WTC11 (cell line): ENCODE measurements around the gene RPTOR. TPM values are rescaled to one million over a fixed set of nuclear protein-coding genes. Genes with fewer than 3 reads are reported as not detected.

Source experiments
- ATAC-seq: fragments of 200-7000 bp; cut with Tn5 transposase; 2 replicates; pipeline ENCODE4 v1.10.0; 2021; ENCODE audit warnings: mild to moderate bottlenecking, moderate library complexity
- CTCF ChIA-PET: fragments of 300-600 bp; sonication (Branson Sonifier 250); formaldehyde crosslinking; loops from one replicate; lab custom pipeline; 2021; ENCODE audit warnings: antibody characterized with exemption; lab: Charles Lee
- POLR2A ChIA-PET: fragments of 350-600 bp; sonication (Branson Sonifier 250); formaldehyde crosslinking; loops from one replicate; lab custom pipeline; 2021; ENCODE audit warnings: antibody characterized with exemption; lab: Charles Lee
- DNase-seq: peaks from one replicate; pipeline ENCODE4 v3.0.0; 2021; ENCODE audit warnings: low spot score
- H3K27ac Mint-ChIP-seq: 2 replicates; pipeline ENCODE4 v1.8.0; 2021; ENCODE audit warnings: mixed read lengths
- H3K27me3 Mint-ChIP-seq: 2 replicates; pipeline ENCODE4 v1.8.0; 2021; ENCODE audit warnings: low read depth, mild to moderate bottlenecking, moderate library complexity, mixed read lengths
- H3K36me3 Mint-ChIP-seq: 2 replicates; pipeline ENCODE4 v1.8.0; 2021; ENCODE audit warnings: mixed read lengths
- H3K4me1 Mint-ChIP-seq: 2 replicates; pipeline ENCODE4 v1.8.0; 2022; ENCODE audit warnings: mixed read lengths
- H3K4me3 Mint-ChIP-seq: 2 replicates; pipeline ENCODE4 v1.8.0; 2021; ENCODE audit warnings: mild to moderate bottlenecking, moderate library complexity, mixed read lengths
- H3K9me3 Mint-ChIP-seq: 2 replicates; pipeline ENCODE4 v1.8.0; 2021; ENCODE audit warnings: mixed read lengths
- FOXP1 ChIP-seq: sonication (generic); formaldehyde crosslinking; IDR thresholded peaks from 2 replicates; pipeline ENCODE4 v1.8.0; 2022; ENCODE audit warnings: missing genetic modification reagents, mild to moderate bottlenecking, moderate library complexity, borderline replicate concordance
- GTF2I ChIP-seq: fragments of 250-450 bp; sonication (Bioruptor Pico); conservative IDR thresholded peaks from 2 replicates; pipeline ENCODE4 v1.4.0; 2021; ENCODE audit warnings: mild to moderate bottlenecking
- JAZF1 ChIP-seq: fragments of 250-450 bp; sonication (Bioruptor Pico); IDR thresholded peaks from 2 replicates; pipeline ENCODE4 v1.9.0; 2021; ENCODE audit warnings: moderate library complexity, mild to moderate bottlenecking, inconsistent platforms
- NFATC4 ChIP-seq: fragments of 250-450 bp; sonication (Bioruptor Pico); IDR thresholded peaks from 2 replicates; pipeline ENCODE4 v1.9.0; 2021; ENCODE audit warnings: mild to moderate bottlenecking
- NFYB ChIP-seq: sonication (generic); formaldehyde crosslinking; conservative IDR thresholded peaks from 2 replicates; pipeline ENCODE4 v1.8.0; 2022; ENCODE audit warnings: low read depth, missing genetic modification reagents
- NR2C2 ChIP-seq: sonication (generic); formaldehyde crosslinking; IDR thresholded peaks from 2 replicates; pipeline ENCODE4 v1.8.0; 2022; ENCODE audit warnings: mild to moderate bottlenecking, missing genetic modification reagents
- SMAD4 ChIP-seq: sonication (generic); formaldehyde crosslinking; IDR thresholded peaks from 2 replicates; pipeline ENCODE4 v1.8.0; 2022; ENCODE audit warnings: mild to moderate bottlenecking, missing genetic modification reagents
- SP1 ChIP-seq: sonication (generic); formaldehyde crosslinking; conservative IDR thresholded peaks from 2 replicates; pipeline ENCODE4 v1.8.1; 2022; ENCODE audit warnings: missing genetic modification reagents
- TEAD1 ChIP-seq: sonication (generic); formaldehyde crosslinking; IDR thresholded peaks from 2 replicates; pipeline ENCODE4 v1.8.0; 2022; ENCODE audit warnings: mild to moderate bottlenecking, missing genetic modification reagents
- TP53 ChIP-seq: sonication (generic); formaldehyde crosslinking; IDR thresholded peaks from 2 replicates; pipeline ENCODE4 v1.8.1; 2023; ENCODE audit warnings: mild to moderate bottlenecking, missing genetic modification reagents
- ZNF138 ChIP-seq: sonication (generic); formaldehyde crosslinking; conservative IDR thresholded peaks from 2 replicates; pipeline ENCODE4 v1.8.1; 2022; ENCODE audit warnings: mild to moderate bottlenecking, moderate library complexity, missing genetic modification reagents
- ZNF263 ChIP-seq: sonication (generic); formaldehyde crosslinking; IDR thresholded peaks from 2 replicates; pipeline ENCODE4 v1.8.1; 2022; ENCODE audit warnings: low read depth, mild to moderate bottlenecking, moderate library complexity, missing genetic modification reagents
- ZNF396 ChIP-seq: fragments of 250-450 bp; sonication (Bioruptor Pico); IDR thresholded peaks from 2 replicates; pipeline ENCODE4 v1.8.0; 2021; ENCODE audit warnings: mild to moderate bottlenecking, moderate library complexity, borderline replicate concordance
- total RNA-seq: library from RNA; stranded (reverse); gene quantifications from 3 replicates; pipeline ENCODE4 v1.2.3, GENCODE V29; 2021
- TF ChIP-seq, protein P1 (sequence below): fragments of 250-450 bp; sonication (Bioruptor Pico); IDR thresholded peaks from 2 replicates; pipeline ENCODE4 v1.9.0; 2021; ENCODE audit warnings: mild to moderate bottlenecking
- TF ChIP-seq, protein P2 (sequence below): sonication (generic); formaldehyde crosslinking; IDR thresholded peaks from 2 replicates; pipeline ENCODE4 v1.8.0; 2023; ENCODE audit warnings: missing genetic modification reagents
- TF ChIP-seq, protein P3 (sequence below): fragments of 250-450 bp; sonication (Bioruptor Pico); IDR thresholded peaks from 2 replicates; pipeline ENCODE4 v2.1.2; 2022; ENCODE audit warnings: mild to moderate bottlenecking, moderate library complexity
- TF ChIP-seq, protein P4 (sequence below): sonication (generic); formaldehyde crosslinking; IDR thresholded peaks from 2 replicates; pipeline ENCODE4 v1.8.1; 2022; ENCODE audit warnings: mild to moderate bottlenecking, moderate library complexity, missing genetic modification reagents
- TF ChIP-seq, protein P5 (sequence below): sonication (generic); formaldehyde crosslinking; IDR thresholded peaks from 2 replicates; pipeline ENCODE4 v1.8.0; 2023; ENCODE audit warnings: mild to moderate bottlenecking, missing genetic modification reagents
- TF ChIP-seq, protein P6 (sequence below): fragments of 200-600 bp; IDR thresholded peaks from 2 replicates; pipeline ENCODE4 v1.8.0; 2022; ENCODE audit warnings: antibody characterized with exemption
- TF ChIP-seq, protein P7 (sequence below): sonication (generic); formaldehyde crosslinking; IDR thresholded peaks from 2 replicates; pipeline ENCODE4 v1.8.0; 2022; ENCODE audit warnings: mild to moderate bottlenecking, missing genetic modification reagents

The RPTOR gene
- total RNA-seq, 1 experiment from 2014 or later: 41.0 TPM

DNA sequence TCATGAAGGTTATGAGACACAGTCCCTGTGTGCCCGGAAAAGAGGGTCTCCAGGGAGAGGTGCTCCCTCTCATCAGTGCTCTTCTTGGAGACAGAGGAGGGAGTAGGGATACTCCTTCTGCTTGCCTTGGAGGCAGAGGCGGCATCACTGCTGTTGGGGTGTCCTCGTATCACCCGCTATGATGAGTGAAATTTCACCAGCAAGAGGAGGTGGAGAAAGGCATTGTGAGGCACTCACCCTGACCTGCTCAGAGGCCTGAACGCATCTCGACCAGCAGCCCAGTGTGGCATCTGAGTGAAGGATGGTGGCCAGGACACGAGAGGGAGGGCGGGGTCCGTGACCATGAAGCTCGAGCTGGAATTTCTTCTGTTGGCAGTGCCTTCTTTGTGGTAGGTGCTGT is 224.9 kb downstream of the RPTOR start (continued):
- no peak for TF ChIP-seq ZNF138 (CRISPR knock-in tag)
- TF ChIP-seq, all 79 proteins: peak for 0

DNA sequence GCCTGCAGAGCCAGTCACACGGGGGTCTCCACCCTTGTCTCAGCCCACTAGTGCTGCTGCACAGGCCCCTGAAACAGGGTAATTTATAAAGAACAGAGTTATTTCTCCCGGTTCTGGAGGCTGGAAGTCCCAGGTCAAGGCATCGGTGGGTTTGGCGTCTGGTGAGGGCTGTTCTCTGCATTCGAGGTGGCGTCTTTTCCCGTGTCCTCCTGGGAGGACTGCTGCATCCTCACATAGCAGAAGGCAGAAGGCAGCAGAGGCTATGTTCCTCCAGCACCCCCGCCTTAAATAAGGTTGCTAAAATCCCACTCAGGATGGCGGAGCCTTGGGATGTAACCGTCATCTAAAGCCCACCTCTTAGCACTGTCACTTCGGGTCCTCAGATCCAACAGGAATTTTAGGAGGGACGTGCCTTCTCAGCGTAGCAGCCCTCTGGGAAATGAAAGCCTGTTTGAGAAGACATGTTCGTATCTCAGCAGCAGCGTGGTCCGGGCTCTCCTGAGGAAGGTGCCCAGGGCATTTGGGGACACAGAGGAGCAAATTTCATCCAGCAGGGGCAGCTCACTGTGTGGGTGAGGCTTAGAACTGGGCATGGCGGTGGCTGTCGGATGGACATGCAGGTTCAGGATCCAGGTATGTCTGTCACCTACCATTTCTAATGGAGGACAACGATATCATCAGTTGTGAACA is 225.4 kb downstream of the RPTOR start:
- ATAC-seq (no peak), DNase-seq (no peak)
- H3K36me3 Mint-ChIP-seq: no peaks in the 10 kb centered on the region
- no peak overlapping the region for H3K4me3 Mint-ChIP-seq
- CTCF ChIA-PET: interaction anchor here (0.8 to 1.5 kb wide), 3 partner anchors 7 to 75 kb away, joined by 4 to 5 read pairs (median 4); no protein-coding TSS in a partner anchor
- H3K27ac Mint-ChIP-seq: peak overlapping the region; percentile 84
- peaks cover 9% of the 10 kb centered on the region for H3K4me1 Mint-ChIP-seq
- no peaks in the 10 kb centered on the region for H3K27me3 Mint-ChIP-seq
- POLR2A ChIA-PET: interaction anchor here (1.0 kb wide), 1 partner anchor 10 kb away, joined by 3 read pairs; no protein-coding TSS in a partner anchor
- no peak for TF ChIP-seq SMAD4
- TF ChIP-seq NFATC4 (CRISPR knock-in tag): no peak
- TF ChIP-seq, protein P1, sequence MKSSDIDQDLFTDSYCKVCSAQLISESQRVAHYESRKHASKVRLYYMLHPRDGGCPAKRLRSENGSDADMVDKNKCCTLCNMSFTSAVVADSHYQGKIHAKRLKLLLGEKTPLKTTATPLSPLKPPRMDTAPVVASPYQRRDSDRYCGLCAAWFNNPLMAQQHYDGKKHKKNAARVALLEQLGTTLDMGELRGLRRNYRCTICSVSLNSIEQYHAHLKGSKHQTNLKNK (CRISPR knock-in tag): no peak
- TF ChIP-seq, protein P2, sequence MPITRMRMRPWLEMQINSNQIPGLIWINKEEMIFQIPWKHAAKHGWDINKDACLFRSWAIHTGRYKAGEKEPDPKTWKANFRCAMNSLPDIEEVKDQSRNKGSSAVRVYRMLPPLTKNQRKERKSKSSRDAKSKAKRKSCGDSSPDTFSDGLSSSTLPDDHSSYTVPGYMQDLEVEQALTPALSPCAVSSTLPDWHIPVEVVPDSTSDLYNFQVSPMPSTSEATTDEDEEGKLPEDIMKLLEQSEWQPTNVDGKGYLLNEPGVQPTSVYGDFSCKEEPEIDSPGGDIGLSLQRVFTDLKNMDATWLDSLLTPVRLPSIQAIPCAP (CRISPR knock-in tag): no peak
- TF ChIP-seq, protein P3, sequence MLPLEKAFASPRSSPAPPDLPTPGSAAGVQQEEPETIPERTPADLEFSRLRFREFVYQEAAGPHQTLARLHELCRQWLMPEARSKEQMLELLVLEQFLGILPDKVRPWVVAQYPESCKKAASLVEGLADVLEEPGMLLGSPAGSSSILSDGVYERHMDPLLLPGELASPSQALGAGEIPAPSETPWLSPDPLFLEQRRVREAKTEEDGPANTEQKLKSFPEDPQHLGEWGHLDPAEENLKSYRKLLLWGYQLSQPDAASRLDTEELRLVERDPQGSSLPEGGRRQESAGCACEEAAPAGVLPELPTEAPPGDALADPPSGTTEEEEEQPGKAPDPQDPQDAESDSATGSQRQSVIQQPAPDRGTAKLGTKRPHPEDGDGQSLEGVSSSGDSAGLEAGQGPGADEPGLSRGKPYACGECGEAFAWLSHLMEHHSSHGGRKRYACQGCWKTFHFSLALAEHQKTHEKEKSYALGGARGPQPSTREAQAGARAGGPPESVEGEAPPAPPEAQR (CRISPR knock-in tag): no peak
- no peak for TF ChIP-seq FOXP1 (CRISPR knock-in tag)
- TF ChIP-seq TEAD1: no peak
- TF ChIP-seq, protein P4, sequence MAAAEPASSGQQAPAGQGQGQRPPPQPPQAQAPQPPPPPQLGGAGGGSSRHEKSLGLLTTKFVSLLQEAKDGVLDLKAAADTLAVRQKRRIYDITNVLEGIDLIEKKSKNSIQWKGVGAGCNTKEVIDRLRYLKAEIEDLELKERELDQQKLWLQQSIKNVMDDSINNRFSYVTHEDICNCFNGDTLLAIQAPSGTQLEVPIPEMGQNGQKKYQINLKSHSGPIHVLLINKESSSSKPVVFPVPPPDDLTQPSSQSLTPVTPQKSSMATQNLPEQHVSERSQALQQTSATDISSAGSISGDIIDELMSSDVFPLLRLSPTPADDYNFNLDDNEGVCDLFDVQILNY (CRISPR knock-in tag): no peak
- TF ChIP-seq, protein P5, sequence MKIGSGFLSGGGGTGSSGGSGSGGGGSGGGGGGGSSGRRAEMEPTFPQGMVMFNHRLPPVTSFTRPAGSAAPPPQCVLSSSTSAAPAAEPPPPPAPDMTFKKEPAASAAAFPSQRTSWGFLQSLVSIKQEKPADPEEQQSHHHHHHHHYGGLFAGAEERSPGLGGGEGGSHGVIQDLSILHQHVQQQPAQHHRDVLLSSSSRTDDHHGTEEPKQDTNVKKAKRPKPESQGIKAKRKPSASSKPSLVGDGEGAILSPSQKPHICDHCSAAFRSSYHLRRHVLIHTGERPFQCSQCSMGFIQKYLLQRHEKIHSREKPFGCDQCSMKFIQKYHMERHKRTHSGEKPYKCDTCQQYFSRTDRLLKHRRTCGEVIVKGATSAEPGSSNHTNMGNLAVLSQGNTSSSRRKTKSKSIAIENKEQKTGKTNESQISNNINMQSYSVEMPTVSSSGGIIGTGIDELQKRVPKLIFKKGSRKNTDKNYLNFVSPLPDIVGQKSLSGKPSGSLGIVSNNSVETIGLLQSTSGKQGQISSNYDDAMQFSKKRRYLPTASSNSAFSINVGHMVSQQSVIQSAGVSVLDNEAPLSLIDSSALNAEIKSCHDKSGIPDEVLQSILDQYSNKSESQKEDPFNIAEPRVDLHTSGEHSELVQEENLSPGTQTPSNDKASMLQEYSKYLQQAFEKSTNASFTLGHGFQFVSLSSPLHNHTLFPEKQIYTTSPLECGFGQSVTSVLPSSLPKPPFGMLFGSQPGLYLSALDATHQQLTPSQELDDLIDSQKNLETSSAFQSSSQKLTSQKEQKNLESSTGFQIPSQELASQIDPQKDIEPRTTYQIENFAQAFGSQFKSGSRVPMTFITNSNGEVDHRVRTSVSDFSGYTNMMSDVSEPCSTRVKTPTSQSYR (CRISPR knock-in tag): no peak
- TF ChIP-seq, all 79 proteins: peak for 0
- no peaks in the 10 kb centered on the region for H3K9me3 Mint-ChIP-seq

DNA sequence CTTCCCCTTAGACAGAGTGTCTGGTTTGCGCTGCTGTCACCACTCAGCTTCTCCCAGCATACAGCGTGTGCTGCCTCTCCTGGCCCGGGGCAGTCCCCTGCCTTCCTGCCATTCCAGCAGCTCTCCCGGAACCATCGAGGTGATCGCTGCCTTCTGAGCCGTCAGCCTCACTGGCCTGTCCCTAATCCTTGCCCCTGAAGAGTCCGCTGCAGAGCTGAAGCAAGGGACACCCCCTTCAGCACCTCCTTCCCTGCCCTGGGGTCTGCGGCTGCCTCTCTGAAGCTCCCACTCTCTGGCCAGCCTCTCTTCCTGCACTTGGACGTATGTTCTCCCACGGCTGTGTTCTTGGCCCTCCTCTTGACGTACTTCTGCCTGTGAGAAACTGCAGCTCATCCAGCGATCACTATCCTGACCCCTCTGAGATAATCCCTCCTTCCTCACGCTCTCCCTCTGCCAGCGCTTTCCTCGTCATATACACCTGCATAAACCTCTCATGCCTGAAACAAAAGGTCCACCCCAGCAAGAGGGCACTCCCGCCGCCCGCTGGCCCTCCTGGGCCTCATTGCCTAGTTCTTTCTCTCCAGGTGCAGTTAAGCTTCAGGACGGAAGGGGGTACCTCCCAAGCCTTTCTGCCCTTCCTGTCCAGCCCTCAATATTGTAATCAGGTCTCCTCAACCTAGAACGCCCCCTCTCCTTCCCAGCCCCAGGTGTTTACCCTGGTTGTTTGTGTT is 226.4 kb downstream of the RPTOR start:
- no peaks in the 10 kb centered on the region for H3K27me3 Mint-ChIP-seq
- ChIA-PET CTCF (interaction anchor here (0.8 to 1.5 kb wide), 4 partner anchors 8 to 128 kb away, joined by 4 to 5 read pairs (median 4); no protein-coding TSS in a partner anchor), POLR2A (interaction anchor here (0.6 to 1.0 kb wide), 2 partner anchors 9 to 223 kb away, joined by 3 read pairs; no protein-coding TSS in a partner anchor)
- H3K9me3 Mint-ChIP-seq: no peaks in the 10 kb centered on the region
- TF ChIP-seq GTF2I (no peak), NR2C2 (no peak), ZNF263 (no peak), TP53 (CRISPR knock-in tag) (no peak), JAZF1 (CRISPR knock-in tag) (no peak), NFYB (CRISPR knock-in tag) (no peak), SP1 (CRISPR knock-in tag) (no peak), ZNF396 (CRISPR knock-in tag) (no peak)
- TF ChIP-seq, protein P6, sequence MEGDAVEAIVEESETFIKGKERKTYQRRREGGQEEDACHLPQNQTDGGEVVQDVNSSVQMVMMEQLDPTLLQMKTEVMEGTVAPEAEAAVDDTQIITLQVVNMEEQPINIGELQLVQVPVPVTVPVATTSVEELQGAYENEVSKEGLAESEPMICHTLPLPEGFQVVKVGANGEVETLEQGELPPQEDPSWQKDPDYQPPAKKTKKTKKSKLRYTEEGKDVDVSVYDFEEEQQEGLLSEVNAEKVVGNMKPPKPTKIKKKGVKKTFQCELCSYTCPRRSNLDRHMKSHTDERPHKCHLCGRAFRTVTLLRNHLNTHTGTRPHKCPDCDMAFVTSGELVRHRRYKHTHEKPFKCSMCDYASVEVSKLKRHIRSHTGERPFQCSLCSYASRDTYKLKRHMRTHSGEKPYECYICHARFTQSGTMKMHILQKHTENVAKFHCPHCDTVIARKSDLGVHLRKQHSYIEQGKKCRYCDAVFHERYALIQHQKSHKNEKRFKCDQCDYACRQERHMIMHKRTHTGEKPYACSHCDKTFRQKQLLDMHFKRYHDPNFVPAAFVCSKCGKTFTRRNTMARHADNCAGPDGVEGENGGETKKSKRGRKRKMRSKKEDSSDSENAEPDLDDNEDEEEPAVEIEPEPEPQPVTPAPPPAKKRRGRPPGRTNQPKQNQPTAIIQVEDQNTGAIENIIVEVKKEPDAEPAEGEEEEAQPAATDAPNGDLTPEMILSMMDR: no peak
- TF ChIP-seq, protein P7, sequence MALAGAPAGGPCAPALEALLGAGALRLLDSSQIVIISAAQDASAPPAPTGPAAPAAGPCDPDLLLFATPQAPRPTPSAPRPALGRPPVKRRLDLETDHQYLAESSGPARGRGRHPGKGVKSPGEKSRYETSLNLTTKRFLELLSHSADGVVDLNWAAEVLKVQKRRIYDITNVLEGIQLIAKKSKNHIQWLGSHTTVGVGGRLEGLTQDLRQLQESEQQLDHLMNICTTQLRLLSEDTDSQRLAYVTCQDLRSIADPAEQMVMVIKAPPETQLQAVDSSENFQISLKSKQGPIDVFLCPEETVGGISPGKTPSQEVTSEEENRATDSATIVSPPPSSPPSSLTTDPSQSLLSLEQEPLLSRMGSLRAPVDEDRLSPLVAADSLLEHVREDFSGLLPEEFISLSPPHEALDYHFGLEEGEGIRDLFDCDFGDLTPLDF (CRISPR knock-in tag): no peak
- peak overlapping the region; percentile 84 for H3K27ac Mint-ChIP-seq
- H3K36me3 Mint-ChIP-seq: no peaks in the 10 kb centered on the region
- H3K4me3 Mint-ChIP-seq: no peak overlapping the region
- DNase-seq (no peak), ATAC-seq (no peak)
- H3K4me1 Mint-ChIP-seq: peaks cover 9% of the 10 kb centered on the region
